Measurements from ENCODE around the gene LHFPL3.

DNA sequence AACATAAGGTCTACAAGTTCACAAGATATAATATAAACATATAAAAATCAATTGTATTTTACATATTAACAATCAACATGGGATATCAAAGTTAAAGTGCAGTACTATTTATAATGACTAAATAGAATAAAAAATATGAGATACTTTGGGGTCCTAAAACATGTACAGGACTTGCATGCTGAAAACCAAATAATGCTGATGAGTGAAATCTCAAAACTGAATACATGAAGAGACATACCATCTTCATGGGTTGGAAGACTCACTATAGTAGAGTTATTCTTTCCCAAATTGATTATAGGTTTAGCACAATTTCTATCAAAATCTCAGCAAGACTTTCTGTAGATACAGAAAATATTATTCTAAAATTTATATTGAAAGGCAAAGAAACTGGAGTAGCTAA is 181.5 kb downstream of the LHFPL3 start:
- TF ChIP-seq, protein P1, sequence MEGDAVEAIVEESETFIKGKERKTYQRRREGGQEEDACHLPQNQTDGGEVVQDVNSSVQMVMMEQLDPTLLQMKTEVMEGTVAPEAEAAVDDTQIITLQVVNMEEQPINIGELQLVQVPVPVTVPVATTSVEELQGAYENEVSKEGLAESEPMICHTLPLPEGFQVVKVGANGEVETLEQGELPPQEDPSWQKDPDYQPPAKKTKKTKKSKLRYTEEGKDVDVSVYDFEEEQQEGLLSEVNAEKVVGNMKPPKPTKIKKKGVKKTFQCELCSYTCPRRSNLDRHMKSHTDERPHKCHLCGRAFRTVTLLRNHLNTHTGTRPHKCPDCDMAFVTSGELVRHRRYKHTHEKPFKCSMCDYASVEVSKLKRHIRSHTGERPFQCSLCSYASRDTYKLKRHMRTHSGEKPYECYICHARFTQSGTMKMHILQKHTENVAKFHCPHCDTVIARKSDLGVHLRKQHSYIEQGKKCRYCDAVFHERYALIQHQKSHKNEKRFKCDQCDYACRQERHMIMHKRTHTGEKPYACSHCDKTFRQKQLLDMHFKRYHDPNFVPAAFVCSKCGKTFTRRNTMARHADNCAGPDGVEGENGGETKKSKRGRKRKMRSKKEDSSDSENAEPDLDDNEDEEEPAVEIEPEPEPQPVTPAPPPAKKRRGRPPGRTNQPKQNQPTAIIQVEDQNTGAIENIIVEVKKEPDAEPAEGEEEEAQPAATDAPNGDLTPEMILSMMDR (conservative IDR thresholded peaks at IDR 0.05) = no peak
- TF ChIP-seq EZH2 (IDR thresholded peaks at IDR 0.05; ENCODE audit: low read depth) = no peak
